Eye (tissue), 1 donor: ENCODE results near the gene ATP6AP1.
"Not testable (repeated sequence)": the region's sequence is repeated elsewhere in the genome, so short reads cannot be mapped to it uniquely, and the experiment has no call there.

Source experiments
- DNase-seq: peaks from one replicate; pipeline ENCODE4 v3.0.0-alpha.2; 2015

The ATP6AP1 gene, protein sequence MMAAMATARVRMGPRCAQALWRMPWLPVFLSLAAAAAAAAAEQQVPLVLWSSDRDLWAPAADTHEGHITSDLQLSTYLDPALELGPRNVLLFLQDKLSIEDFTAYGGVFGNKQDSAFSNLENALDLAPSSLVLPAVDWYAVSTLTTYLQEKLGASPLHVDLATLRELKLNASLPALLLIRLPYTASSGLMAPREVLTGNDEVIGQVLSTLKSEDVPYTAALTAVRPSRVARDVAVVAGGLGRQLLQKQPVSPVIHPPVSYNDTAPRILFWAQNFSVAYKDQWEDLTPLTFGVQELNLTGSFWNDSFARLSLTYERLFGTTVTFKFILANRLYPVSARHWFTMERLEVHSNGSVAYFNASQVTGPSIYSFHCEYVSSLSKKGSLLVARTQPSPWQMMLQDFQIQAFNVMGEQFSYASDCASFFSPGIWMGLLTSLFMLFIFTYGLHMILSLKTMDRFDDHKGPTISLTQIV

DNA sequence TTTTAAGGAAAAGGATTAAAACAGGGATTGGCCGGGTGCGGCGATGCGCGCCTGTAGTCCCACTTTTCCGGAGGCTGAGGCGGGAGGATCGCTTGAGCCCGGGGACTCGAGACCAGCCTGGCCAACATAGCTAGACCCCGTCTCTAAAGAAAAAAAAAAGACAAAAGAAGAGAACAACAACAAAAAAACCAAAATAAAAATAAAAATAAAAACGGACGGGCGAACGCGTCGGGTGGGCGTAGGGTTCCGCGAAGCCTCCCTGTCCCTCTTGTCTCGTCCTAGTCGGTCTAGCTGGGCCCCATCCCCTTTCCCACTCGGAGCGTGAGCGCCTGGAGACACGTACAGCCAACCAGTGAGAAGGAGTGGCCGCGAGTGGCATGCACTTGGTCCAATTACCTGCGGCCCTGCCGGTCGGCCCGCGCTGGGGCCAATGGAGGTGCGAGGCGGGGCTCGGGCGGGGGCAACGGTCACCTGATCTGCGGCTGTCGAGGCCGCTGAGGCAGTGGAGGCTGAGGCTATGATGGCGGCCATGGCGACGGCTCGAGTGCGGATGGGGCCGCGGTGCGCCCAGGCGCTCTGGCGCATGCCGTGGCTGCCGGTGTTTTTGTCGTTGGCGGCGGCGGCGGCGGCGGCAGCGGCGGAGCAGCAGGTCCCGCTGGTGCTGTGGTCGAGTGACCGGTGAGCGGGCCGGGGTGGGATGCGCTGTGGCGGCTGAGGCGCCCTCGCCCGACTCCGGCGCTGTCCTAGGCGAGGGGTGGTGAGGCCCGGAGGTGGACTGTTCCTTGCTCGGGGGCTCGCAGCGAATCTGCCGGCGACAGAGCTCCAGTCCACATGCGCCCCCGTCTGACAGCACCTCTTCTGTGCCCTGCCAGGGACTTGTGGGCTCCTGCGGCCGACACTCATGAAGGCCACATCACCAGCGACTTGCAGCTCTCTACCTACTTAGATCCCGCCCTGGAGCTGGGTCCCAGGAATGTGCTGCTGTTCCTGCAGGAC lies at the start of gene ATP6AP1:
Gene ATP6AP1, plus strand, starts transcription at position 502 of the 996 bp plus-strand sequence. Its CDS starts 16 bp downstream, at position 518.
- peak; percentile 94 for DNase-seq

DNA sequence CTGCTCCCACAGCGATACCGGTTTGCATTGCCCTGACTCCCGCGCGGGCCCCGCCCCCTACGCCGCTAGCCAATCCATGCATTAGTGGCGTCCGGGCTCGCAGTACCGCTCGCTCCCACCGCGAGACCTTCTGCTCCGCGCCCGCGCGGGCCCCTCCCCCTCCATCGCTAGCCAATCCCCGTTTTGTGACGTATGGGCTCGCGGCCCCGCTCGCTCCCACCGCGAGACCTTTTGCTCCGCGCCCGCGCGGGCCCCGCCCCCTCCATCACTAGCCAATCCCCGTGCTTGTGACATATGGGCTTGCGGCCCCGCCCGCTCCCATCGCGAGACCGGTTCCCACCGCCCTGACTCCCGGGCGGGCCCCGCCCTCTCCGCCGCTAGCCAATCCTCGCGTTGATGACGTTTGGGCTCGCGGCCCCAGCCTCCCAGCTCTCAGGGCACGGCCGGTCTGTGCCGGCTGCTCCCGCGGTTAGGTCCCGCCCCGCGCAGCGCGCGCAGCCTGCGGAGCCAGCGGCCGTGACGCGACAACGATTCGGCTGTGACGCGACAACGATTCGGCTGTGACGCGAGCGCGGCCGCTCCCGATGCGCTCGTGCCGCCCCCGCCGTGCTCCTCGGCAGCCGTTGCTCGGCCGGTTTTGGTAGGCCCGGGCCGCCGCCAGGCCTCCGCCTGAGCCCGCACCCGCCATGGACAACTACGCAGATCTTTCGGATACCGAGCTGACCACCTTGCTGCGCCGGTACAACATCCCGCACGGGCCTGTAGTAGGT lies 49.5 kb upstream of the ATP6AP1 start, which contains the start of gene EMD:
Gene EMD, plus strand, starts transcription at position 497 of the 770 bp plus-strand sequence. Its CDS starts 190 bp downstream, at position 687.
- peak; percentile 97 for DNase-seq

DNA sequence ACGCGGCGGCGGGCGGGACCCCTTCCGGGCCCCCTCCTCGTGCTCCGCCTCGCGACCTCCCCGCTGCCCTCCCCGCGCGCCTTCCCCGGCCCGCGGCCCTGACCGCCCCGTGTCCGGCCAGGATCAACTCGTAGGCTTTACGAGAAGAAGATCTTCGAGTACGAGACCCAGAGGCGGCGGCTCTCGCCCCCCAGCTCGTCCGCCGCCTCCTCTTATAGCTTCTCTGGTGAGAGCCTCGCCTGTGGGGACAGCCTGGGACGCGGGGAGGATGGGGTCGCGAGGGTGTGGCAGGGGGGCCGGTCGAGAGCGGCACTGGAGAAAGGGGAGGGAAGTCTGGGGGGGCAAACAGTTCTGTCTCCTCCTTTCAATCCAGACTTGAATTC lies 48.9 kb upstream of the ATP6AP1 start:
- no peak for DNase-seq

DNA sequence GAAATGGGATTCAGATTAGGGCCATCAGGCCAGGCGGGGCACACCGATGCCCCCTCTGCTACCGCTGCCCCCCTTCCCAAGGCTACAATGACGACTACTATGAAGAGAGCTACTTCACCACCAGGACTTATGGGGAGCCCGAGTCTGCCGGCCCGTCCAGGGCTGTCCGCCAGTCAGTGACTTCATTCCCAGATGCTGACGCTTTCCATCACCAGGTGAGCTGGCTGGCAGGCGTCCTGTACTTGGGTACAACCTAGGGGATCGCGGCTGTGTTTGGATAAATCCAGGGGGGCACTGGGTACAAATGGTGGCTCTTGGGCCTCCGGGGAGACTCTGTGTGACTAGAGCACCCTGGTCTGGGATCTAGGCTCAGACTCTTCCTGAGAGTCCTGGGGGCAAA lies 48.3 kb upstream of the ATP6AP1 start:
- DNase-seq: no peak

DNA sequence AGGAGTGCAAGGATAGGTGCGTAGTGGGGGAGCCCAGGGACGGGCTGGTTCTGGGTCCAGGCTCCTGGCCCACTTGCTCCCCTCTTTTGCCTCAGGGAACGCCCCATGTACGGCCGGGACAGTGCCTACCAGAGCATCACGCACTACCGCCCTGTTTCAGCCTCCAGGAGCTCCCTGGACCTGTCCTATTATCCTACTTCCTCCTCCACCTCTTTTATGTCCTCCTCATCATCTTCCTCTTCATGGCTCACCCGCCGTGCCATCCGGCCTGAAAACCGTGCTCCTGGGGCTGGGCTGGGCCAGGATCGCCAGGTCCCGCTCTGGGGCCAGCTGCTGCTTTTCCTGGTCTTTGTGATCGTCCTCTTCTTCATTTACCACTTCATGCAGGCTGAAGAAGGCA lies 47.7 kb upstream of the ATP6AP1 start:
- DNase-seq: no peak

DNA sequence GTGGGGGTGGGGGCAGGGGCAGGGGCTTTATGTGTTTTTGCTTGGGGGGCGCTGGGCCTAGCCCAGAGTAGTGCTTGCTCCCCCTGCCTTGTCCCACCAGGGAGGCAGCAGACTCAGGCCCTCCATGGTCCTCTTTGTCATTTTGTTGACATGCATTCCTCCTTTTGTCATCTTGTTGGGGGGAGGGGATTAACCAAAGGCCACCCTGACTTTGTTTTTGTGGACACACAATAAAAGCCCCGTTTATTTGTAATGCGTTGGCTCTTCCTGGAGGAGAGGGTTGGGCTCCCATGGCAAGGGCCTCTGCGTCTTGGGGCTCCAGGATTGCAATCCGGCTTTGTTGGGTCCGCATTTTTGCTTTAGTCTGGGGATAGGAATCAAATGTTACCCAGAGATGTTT lies 47.2 kb upstream of the ATP6AP1 start:
- no peak for DNase-seq

DNA sequence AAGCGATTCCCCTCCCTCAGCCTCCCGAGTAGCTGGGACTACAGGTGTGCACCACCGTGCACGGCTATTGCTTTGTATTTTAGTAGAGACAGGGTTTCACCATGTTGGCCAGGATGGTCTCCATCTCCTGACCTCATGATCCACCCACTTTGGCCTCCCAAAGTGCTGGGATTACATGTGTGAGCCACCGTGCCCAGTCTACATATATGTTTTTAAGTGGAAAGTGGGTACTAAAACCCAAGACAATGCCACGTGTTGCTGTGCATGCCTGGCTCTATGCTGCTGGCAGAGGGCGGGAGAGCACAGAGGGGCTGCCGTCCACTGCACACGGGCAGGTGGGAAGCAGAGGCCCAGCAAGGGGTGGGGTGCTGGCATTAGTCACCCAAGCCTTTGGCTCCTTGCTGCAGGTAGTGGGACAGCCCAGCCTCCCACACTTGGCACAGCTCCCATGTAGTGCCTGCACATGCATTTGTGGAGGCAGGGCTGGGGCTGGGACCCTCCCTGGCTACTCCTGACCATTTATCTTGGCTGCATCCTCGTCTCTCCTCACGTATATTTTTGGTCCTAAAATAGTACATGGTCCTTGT lies 45.9 kb upstream of the ATP6AP1 start:
- no peak for DNase-seq

DNA sequence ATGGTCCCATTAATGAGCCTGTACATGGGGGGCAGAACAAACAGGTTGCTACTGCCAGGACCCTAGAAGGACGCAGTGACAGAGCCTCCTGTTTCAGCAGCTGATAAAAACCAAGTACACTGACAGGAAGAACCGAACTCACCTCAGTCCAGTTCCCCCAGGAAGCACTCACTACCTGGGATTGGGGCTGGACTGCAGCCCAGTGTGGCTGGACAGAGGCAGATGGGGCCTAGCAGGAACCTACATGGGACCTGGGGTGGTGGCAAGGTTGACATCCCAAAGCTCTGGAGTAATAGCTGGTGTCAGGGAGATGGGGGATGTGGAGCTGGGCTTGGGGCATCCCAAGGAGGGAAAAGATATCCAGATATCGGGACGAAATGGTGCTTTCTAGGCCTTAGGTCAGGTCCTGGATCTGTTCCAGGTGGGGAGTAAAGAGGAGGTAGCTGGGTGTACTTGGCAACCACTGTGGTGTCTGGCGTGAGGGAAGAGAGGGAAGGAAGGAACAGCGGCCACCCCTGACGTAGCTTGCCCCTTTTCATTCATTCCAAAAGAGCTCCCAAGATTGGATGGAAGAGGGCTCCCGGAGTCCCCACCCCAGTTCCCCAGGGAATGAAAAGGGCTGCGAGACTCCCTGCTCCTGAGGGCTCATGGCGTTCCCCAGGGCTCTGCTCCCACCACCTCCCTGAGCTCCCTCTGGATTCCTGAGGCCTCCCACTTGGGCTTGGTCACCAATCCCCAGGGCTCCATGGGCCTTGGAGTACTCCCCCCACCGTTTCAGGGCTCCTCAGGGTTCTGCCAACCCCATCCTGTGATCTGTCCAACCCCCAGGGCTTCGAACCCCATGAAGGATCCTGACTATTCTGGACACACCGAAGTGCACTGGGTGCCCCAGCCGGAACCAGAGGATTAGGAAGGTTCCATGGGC lies 44.9 kb upstream of the ATP6AP1 start:
- no peak for DNase-seq

DNA sequence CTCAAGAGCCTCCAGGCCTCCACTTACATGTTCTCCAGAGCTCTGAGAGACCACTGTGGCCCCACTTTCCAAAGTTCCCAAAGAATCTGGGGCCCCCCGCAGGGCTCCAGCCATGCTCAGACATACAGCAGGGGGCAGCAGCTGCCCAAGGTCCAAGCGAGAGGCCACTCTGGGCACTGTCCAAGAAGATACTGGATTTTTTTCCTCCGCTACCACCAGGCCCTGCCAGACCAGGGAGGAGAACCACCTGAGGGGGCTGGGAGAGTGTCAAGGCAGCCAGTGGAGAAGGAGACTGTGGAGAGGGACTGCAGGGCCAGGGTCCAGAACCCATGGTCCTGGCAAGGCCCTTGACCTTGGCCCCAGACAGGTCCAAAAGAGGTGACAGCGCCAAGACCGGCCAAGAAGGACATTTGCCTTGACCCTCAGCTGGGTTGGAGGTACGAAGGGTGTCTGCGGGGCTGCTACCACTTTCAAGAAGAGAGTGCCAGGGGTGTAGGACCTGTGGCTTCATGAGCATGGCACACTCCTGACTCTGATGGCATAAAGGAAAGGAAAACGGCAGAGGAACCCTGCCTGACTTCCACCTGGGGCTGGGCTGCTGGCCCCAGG lies 44.1 kb upstream of the ATP6AP1 start:
- DNase-seq: no peak

DNA sequence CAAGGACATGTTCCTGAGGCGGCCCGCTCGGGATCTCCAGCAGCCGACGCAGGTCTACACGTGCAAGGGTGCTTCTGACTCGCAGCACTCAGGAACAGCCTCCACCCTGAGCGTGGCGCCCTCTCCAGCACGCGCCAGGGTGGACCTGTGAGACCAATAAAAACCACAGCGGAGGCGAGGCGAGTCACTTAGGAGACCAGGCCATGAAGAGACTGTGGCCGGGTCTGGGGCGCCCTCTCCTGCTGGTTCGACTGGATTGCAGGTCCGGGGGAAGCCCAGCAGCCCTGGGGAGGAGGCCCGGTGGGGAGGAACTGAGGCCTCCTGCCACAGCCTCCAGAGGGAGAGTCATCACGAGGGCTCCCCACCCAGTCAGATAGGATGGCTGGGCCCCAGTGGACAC lies 40.4 kb upstream of the ATP6AP1 start:
- not testable (repeated sequence) for DNase-seq

DNA sequence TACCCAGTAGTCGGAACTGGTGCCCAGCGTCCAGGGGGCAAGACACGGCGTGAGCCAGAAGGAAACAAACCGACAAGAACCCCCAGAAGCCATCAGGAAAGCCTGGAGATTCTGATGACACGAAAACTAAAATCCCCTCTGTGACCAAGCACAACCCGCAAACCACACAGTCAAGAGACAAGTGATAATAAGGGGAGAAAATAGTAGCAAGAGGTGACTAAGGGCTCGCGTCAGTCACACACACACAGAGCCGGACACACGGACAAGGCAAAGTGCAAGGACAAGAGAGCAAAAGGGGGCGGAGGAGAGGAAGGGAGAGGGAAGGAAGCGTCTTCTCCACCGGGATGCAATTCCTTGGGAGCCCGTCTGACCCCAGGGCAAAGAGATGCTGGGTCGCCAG lies 39.8 kb upstream of the ATP6AP1 start:
- not testable (repeated sequence) for DNase-seq

DNA sequence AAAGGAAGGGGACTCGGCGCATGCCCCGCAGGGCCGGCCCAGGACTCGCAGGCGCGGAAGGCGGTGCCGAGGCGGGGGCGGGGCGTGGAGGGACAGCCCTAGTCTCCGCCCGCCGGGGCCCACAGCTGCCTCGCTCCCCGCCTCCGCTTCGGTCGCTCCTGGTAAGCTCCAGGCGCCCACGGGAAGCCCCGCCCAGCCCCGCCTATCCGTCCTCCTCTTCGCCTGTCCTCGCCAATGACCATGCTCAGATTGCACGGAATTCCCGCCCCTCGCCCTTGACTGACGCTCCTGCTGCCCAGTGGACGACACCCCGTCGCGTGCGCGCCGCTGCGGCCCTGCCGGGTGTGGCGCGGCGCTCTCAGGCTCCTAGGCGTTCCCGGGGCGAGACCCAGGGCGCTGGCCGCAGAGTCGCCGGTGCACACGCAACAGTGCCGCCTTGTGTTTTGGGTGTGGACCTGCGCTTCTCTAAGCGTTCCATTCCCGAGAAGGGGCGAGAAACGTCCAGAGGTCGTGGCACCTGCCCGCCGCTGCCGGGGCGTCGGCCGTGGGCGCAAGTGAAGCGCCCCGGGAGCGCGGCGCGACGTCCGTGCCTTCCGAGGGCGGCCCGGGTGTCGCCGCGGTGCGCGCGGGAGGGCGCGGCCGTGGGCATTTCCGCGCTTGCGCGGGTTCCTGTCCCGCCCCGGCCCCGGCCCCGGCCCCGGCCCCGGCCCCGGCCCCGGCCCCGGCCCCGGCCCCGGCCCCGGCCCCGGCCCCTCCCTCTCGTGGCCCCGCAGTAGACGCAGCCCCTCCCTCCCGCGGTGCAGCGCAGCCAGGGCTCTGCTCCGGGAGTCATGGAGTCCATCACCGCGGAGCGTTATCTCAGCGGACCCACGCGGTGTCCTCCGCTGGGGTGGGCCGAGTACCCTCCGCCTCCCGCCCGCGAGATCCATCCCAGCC lies 38.4 kb upstream of the ATP6AP1 start:
- DNase-seq: not testable (repeated sequence)

DNA sequence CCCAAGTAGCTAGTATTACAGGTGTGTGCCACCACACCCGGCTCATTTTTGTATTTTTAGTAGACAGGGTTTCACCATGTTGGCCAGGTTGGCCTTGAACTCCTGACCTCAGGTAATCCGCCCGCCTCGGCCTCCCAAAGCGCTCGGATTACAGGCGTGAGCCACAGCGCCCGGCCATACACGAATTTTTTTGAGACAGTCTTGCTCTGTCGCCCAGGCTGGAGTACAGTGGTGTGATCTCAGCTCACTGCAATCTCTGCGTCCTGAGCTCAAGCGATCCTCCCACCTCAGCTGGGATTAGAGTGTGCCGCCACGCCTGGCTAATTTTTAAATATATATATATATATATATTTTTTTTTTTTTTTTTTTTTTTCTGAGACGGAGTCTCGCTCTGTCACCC lies 32.1 kb upstream of the ATP6AP1 start:
- not testable (repeated sequence) for DNase-seq

DNA sequence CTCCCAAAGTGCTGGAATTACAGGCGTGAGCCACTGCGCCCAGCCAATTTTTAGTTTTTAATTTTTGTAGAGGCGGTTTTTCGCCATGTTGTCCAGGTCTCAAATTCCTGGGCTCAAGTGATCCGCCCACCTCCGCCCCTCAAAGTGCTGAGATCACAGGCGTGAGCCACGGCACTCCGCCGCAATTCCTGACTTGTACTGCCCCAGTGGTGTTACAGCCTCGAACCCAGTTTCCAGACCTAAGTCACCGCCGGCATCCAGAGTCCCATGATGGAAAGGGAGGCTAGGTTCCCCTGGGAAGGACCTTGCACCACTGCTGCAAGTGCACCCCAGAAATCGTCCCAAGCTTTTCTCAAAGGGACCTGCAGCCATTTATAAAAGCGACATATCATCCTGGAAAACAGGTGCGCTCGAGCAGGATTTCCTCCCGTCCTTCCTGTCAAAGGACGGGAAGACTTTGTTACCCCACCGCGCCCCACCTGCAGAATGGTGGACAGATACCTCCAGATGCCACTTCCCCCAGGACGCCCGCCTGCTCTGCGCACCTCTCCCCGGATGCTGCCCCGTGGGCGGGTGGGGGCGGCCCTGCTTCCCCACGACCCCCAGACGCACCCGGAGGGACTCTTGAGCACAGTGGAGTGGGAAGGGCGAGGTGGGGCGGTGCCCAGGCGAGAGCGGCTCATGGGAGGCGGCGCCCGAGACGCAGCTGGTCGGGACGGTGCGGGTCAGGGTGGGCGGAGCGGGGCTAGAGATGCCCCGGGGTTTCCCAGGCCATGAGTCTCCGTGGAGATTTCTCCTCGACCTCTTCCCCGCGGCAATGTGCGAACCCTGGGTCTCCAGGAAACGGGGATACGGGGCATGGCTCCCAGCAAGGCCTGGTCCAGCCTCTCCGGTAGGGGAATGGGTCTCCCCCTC lies 31.2 kb upstream of the ATP6AP1 start:
- peak; percentile 87 for DNase-seq

DNA sequence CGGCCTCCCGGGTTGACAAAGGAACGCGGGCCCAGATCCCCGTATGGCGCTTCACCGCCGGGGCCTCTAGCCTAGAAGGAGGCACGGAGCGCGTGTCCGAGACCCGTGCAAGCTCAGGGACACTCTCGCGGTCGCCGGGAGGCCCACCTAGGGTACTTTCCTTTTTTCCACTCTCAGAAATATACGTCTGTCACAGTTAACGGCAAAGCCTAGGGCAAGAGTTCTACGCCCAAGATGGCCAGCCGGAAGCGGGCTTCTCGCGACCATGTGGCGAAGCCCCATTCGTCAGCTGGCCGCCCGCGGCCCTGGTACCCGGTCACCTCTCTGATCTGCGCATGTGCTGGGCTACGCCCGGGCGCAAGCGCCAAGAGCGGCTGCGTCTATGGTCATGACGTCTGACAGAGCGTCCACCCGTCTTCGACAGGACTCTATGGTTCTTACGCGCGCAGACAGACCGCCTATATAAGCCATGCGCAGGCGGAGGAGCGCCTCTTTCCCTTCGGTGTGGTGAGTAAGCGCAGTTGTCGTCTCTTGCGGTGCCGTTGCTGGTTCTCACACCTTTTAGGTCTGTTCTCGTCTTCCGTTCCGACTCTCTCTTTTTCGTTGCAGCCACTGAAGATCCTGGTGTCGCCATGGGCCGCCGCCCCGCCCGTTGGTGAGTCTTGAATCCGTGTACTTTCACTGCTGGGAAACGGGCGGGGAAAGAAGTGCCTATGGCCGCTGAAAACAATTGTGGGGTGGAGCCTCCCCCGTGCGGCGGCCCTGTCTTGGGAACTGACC lies 30.4 kb upstream of the ATP6AP1 start, which contains the start of gene RPL10:
Gene RPL10, plus strand, starts transcription at position 490 of the 780 bp plus-strand sequence. Its CDS starts 143 bp downstream, at position 633.
- DNase-seq: peak; percentile 96

DNA sequence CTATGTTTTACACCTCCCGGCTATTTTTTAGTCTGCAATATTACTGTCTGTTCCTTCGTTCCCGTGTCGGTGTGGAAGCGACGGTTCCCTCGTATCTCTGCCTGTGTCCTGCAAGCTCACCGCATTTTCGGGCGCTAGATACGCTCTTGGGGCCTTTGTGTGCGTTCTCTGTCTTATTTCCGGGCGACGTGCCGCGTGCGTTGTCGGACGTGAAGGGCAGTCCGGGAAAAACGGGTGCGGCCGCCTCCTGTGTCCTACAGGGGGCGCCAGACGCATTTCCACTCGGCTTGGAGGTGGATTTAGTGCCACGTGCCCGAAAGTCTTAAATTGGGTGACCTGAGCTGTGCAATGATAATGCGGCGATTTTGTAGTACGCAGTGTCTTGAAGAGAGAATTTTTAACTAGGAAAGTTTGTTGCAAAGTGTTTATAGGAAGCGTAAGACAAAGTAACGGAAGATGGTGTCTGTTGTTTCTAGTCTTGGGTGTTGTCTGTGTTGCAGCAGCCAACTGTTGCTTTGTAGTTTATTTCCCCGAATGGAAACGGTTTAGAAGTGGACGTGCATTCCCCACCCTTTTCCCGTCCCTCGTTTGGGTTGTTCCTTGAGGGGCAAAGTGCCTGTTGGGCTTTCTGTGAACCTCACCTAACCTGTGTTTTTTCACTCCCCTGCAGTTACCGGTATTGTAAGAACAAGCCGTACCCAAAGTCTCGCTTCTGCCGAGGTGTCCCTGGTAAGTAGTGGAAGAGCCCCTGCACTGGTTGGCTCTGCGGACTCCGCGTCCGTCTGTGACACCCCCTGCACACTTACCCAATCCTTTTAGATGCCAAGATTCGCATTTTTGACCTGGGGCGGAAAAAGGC lies 29.6 kb upstream of the ATP6AP1 start:
- DNase-seq: peak; percentile 94
